K562 (cell line): ENCODE results near the gene MLN. TPM values are rescaled to one million over a fixed set of nuclear protein-coding genes. Genes with fewer than 3 reads are reported as not detected.

ENCODE experiments used
- ATAC-seq: fragments of 200-7000 bp; cut with Tn5 transposase; 3 replicates; pipeline ENCODE4 v1.9.1; 2020; ENCODE audit warnings: moderate library complexity
- BruUV-seq: library from RNA; stranded (reverse); fragments of 400-500 nt; replicated peaks from 2 replicates; lab custom pipeline; 2021; lab: Mats Ljungman, UMichigan
- CTCF ChIA-PET: fragments of 300-600 bp; formaldehyde crosslinking; extraction: SDS; loops from one replicate; lab custom pipeline; 2021; ENCODE audit warnings: low intra/inter-chr PET ratio; lab: Yijun Ruan, JAX
- POLR2A ChIA-PET: fragments of 300-600, 350-650 bp; sonication (Branson Sonifier 250); formaldehyde crosslinking; extraction: SDS; loops from one replicate; lab custom pipeline; 2021; ENCODE audit warnings: antibody characterized with exemption, inconsistent platforms; lab: Yijun Ruan, JAX
- DNase-seq, 4 experiments: peaks; one replicate each; pipeline versions ENCODE4 v3.0.0 to v3.0.0-alpha.2; 2011 to 2018; ENCODE audit warnings: low spot score in 3 of 4, mixed read lengths in 3 of 4; ENCODE audit errors: extremely low read depth in 1 of 4
- FAIRE-seq: peaks from 2 replicates; lab custom pipeline; 2011; peaks lifted over from hg19 to GRCh38; lab: Jason Lieb, UNC
- H2AFZ ChIP-seq: 2 replicates; pipeline ENCODE4 v1.6.0; 2011; ENCODE audit warnings: low read depth, low read length, control low read depth, inconsistent platforms
- H3K27ac ChIP-seq: fragments of 200-600 bp; 3 replicates; pipeline ENCODE4 v1.8.0; 2011; ENCODE audit warnings: low read depth, mild to moderate bottlenecking, control low read depth, inconsistent platforms, low read length, moderate library complexity, mixed read lengths; ENCODE audit errors: extremely low read depth
- H3K27me3 ChIP-seq, 2 experiments: fragments of 300-600 bp in 1 of 2; 2 replicates in 1 of 2; 3 replicates in 1 of 2; pipeline versions ENCODE4 v1.6.0 to v1.8.0; 2011; ENCODE audit warnings: inconsistent platforms in 2 of 2, low read length in 2 of 2, mild to moderate bottlenecking in 1 of 2, mixed read lengths in 1 of 2, moderate library complexity in 1 of 2; ENCODE audit not compliant: control insufficient read depth in 2 of 2, insufficient read depth in 2 of 2
- H3K36me3 ChIP-seq: fragments of 300-600 bp; 3 replicates; pipeline ENCODE4 v1.8.0; 2011; ENCODE audit warnings: mild to moderate bottlenecking, low read length, inconsistent platforms; ENCODE audit not compliant: control insufficient read depth, insufficient read depth
- H3K4me1 ChIP-seq, 2 experiments: fragments of 200-600 bp in 1 of 2; replicated peaks in 1 of 2; 2 replicates in 1 of 2; 3 replicates in 1 of 2; pipeline versions ENCODE4 v1.5.1 to v1.8.0; 2011; ENCODE audit warnings: inconsistent platforms in 2 of 2, low read length in 2 of 2, mild to moderate bottlenecking in 1 of 2, mixed read lengths in 1 of 2, moderate library complexity in 1 of 2; ENCODE audit not compliant: control insufficient read depth in 2 of 2, insufficient read depth in 2 of 2
- H3K4me2 ChIP-seq: 2 replicates; pipeline ENCODE4 v1.6.1; 2011; ENCODE audit warnings: low read length, control low read depth, inconsistent platforms, mixed read lengths; ENCODE audit not compliant: insufficient read depth
- H3K4me3 ChIP-seq: fragments of 200-600 bp; sonication (generic), shearing (Covaris generic); 2 replicates; pipeline ENCODE4 v1.5.1; 2016; ENCODE audit warnings: control low read depth, inconsistent platforms
- H3K79me2 ChIP-seq: fragments of 200-600 bp; 3 replicates; pipeline ENCODE4 v1.8.0; 2011; ENCODE audit warnings: low read length, inconsistent platforms; ENCODE audit not compliant: control insufficient read depth, insufficient read depth
- H3K9ac ChIP-seq, 2 experiments: 2 replicates each; pipeline versions ENCODE4 v1.6.0 to v1.6.1; 2011; ENCODE audit warnings: low read depth in 2 of 2, low read length in 2 of 2, control low read depth in 1 of 2, inconsistent platforms in 1 of 2, mild to moderate bottlenecking in 1 of 2, mixed read lengths in 1 of 2; ENCODE audit not compliant: insufficient read depth in 1 of 2
- H3K9me1 ChIP-seq: one replicate; pipeline ENCODE4 v1.6.0; 2011; ENCODE audit warnings: inconsistent platforms, mild to moderate bottlenecking, low read length, moderate library complexity; ENCODE audit not compliant: control insufficient read depth, insufficient read depth
- H3K9me3 ChIP-seq: replicated peaks from 2 replicates; pipeline ENCODE4 v1.5.1; 2011; ENCODE audit warnings: low read depth, low read length, inconsistent platforms; ENCODE audit not compliant: control insufficient read depth, insufficient read depth
- H4K20me1 ChIP-seq: replicated peaks from 2 replicates; pipeline ENCODE4 v1.6.1; 2011; ENCODE audit warnings: low read length, inconsistent platforms, mixed read lengths; ENCODE audit not compliant: control insufficient read depth, insufficient read depth
- CTCF ChIP-seq, 3 experiments: IDR thresholded peaks in 2 of 3; conservative IDR thresholded peaks in 1 of 3; 2 replicates each; pipeline ENCODE4 v1.5.1; 2011 to 2012; ENCODE audit warnings: low read length in 3 of 3, mild to moderate bottlenecking in 3 of 3, control low read depth in 2 of 3, improper control_type of control experiment in 1 of 3, inconsistent platforms in 1 of 3, low read depth in 1 of 3, mixed read lengths in 1 of 3, moderate library complexity in 1 of 3; ENCODE audit not compliant: insufficient read depth in 2 of 3
- NCOA6 ChIP-seq: fragments of 450-650 bp; IDR thresholded peaks from 2 replicates; pipeline ENCODE4 v1.6.1; 2017; ENCODE audit warnings: mild to moderate bottlenecking
- TAL1 ChIP-seq: fragments of 450-650 bp; IDR thresholded peaks from 2 replicates; pipeline ENCODE4 v1.6.1; 2016; ENCODE audit warnings: mild to moderate bottlenecking
- ZBTB8A ChIP-seq: fragments of 450-650 bp; IDR thresholded peaks from 2 replicates; pipeline ENCODE4 v1.6.1; 2018; ENCODE audit warnings: mild to moderate bottlenecking, moderate library complexity; ENCODE audit not compliant: partially characterized antibody
- WGBS: fragments of 100-300 bp; shearing (Covaris generic); methylation state at CpG from one replicate; pipeline ENCODE4 v1.1.6; 2016; ENCODE audit warnings: low coverage, mixed read lengths; ENCODE audit not compliant: insufficient coverage; ENCODE audit errors: missing lambda C conversion rate; 5-methylcytosine and 5-hydroxymethylcytosine counted together
- in situ Hi-C: fragments of 300-500 bp; cut with MboI; formaldehyde crosslinking; loops from 4 replicates; pipeline ENCODE4 v1.15.0; 2018; ENCODE audit warnings: inconsistent platforms, mixed read lengths
- intact Hi-C: fragments of 100-400 bp; cut with micrococcal nuclease; formaldehyde crosslinking; loops from 2 replicates; pipeline ENCODE4 v1.14.2; 2022
- polyA plus RNA-seq, 8 experiments: library from polyadenylated mRNA; depleted of rRNA in 4 of 8; stranded (reverse) in 5 of 8; unstranded in 3 of 8; fragments of >200 nt; fragmentation: Nextera tagmentation in 2 of 8; fragmentation: Illumina TruSeq in 1 of 8; extraction: Ambion mirVana in 2 of 8; extraction: Trizol in 1 of 8; gene quantifications; 2 replicates each; pipeline versions ENCODE4 v1.2.1 to v1.2.3, GENCODE V29; 2011 to 2014; ENCODE audit warnings: inconsistent platforms in 1 of 8, missing spikeins in 1 of 8
- total RNA-seq, 7 experiments: library from RNA; depleted of rRNA in 6 of 7; stranded (reverse); fragments of >200 nt in 6 of 7; fragmentation: Illumina TruSeq in 2 of 7; extraction: Trizol in 2 of 7; gene quantifications; 2 replicates each; pipeline versions ENCODE4 v1.2.1 to v1.2.3, GENCODE V29; 2011 to 2021; ENCODE audit warnings: low replicate concordance in 1 of 7

Gene MLN
- total and polyA plus RNA-seq, 9 of the 15 experiments (the other 6 are each of a cell fraction or from before 2014, with no cell fraction given), result not detected

- H3K4me3 ChIP-seq, result no peak overlapping the region
- peaks cover 0 to 4% of the 10 kb centered on the region in 2 experiments; a peak in 1 of 5 replicates for H3K4me1 ChIP-seq
- ChIA-PET POLR2A (interaction anchor here (0.6 to 0.7 kb wide), 3 partner anchors 11 to 225 kb away, joined by 3 to 4 read pairs (median 3); no protein-coding TSS in a partner anchor), CTCF (interaction anchor here (0.8 kb wide), 1 partner anchor 51 kb away, joined by 3 read pairs; no protein-coding TSS in a partner anchor)
- TF ChIP-seq TAL1 (no peak), NCOA6 (no peak), CTCF (IDR thresholded peaks at IDR 0.05 in 2 of 3, conservative IDR thresholded peaks at IDR 0.05 in 1 of 3; ENCODE audit: insufficient read depth in 2 of 3, low read depth in 1 of 3, low read length in 3 of 3) (0 out of 6 replicates have a peak, but pooled peaks of 1 of the 3 experiments have one; percentile 6), ZBTB8A (no peak)
- peaks cover 3% of the 10 kb centered on the region for H3K9me1 ChIP-seq
- no peaks in the 10 kb centered on the region for H3K9me3 ChIP-seq
- no peak overlapping the region for H3K4me2 ChIP-seq
- no peaks in the 10 kb centered on the region for H3K79me2 ChIP-seq
- no peak overlapping the region for H3K9ac ChIP-seq
- no peak for FAIRE-seq
- peak in 2 of 4 experiments; percentile 31 to 38 for DNase-seq
- H3K36me3 ChIP-seq, result no peaks in the 10 kb centered on the region
- peaks cover 72 to 84% of the 10 kb centered on the region in 2 experiments for H3K27me3 ChIP-seq
- 3% methylated on average over 14 of the region's 14 CpGs for WGBS
- H4K20me1 ChIP-seq, result peaks cover 9% of the 10 kb centered on the region; the same call in 1 of the 2 replicates
- no peak overlapping the region for H2AFZ ChIP-seq
- intact Hi-C loops, result no loop called here
- no peak; the same call in 2 of the 3 replicates for ATAC-seq
- BruUV-seq, result no TSS peak
- no peak overlapping the region for H3K27ac ChIP-seq
- in situ Hi-C loops, result no loop called here
Observed at GRCh38 chr6:33794910-33795623, 8.7 kb downstream of the MLN start.
